K562 (cell line): ENCODE results near the gene CYP46A1. TPM values are rescaled to one million over a fixed set of nuclear protein-coding genes. Genes with fewer than 3 reads are reported as not detected.

ENCODE experiments used
- ATAC-seq: fragments of 200-7000 bp; cut with Tn5 transposase; 3 replicates; pipeline ENCODE4 v1.9.1; 2020; ENCODE audit warnings: moderate library complexity
- BruUV-seq: library from RNA; stranded (reverse); fragments of 400-500 nt; replicated peaks from 2 replicates; lab custom pipeline; 2021; lab: Mats Ljungman, UMichigan
- CTCF ChIA-PET: fragments of 300-600 bp; formaldehyde crosslinking; extraction: SDS; loops from one replicate; lab custom pipeline; 2021; ENCODE audit warnings: low intra/inter-chr PET ratio; lab: Yijun Ruan, JAX
- POLR2A ChIA-PET: fragments of 300-600, 350-650 bp; sonication (Branson Sonifier 250); formaldehyde crosslinking; extraction: SDS; loops from one replicate; lab custom pipeline; 2021; ENCODE audit warnings: antibody characterized with exemption, inconsistent platforms; lab: Yijun Ruan, JAX
- DNase-seq, 4 experiments: peaks; one replicate each; pipeline versions ENCODE4 v3.0.0 to v3.0.0-alpha.2; 2011 to 2018; ENCODE audit warnings: low spot score in 3 of 4, mixed read lengths in 3 of 4; ENCODE audit errors: extremely low read depth in 1 of 4
- FAIRE-seq: peaks from 2 replicates; lab custom pipeline; 2011; peaks lifted over from hg19 to GRCh38; lab: Jason Lieb, UNC
- H2AFZ ChIP-seq: 2 replicates; pipeline ENCODE4 v1.6.0; 2011; ENCODE audit warnings: low read depth, low read length, control low read depth, inconsistent platforms
- H3K27ac ChIP-seq: fragments of 200-600 bp; 3 replicates; pipeline ENCODE4 v1.8.0; 2011; ENCODE audit warnings: low read depth, mild to moderate bottlenecking, control low read depth, inconsistent platforms, low read length, moderate library complexity, mixed read lengths; ENCODE audit errors: extremely low read depth
- H3K27me3 ChIP-seq, 2 experiments: fragments of 300-600 bp in 1 of 2; 2 replicates in 1 of 2; 3 replicates in 1 of 2; pipeline versions ENCODE4 v1.6.0 to v1.8.0; 2011; ENCODE audit warnings: inconsistent platforms in 2 of 2, low read length in 2 of 2, mild to moderate bottlenecking in 1 of 2, mixed read lengths in 1 of 2, moderate library complexity in 1 of 2; ENCODE audit not compliant: control insufficient read depth in 2 of 2, insufficient read depth in 2 of 2
- H3K36me3 ChIP-seq: fragments of 300-600 bp; 3 replicates; pipeline ENCODE4 v1.8.0; 2011; ENCODE audit warnings: mild to moderate bottlenecking, low read length, inconsistent platforms; ENCODE audit not compliant: control insufficient read depth, insufficient read depth
- H3K4me1 ChIP-seq, 2 experiments: fragments of 200-600 bp in 1 of 2; replicated peaks in 1 of 2; 2 replicates in 1 of 2; 3 replicates in 1 of 2; pipeline versions ENCODE4 v1.5.1 to v1.8.0; 2011; ENCODE audit warnings: inconsistent platforms in 2 of 2, low read length in 2 of 2, mild to moderate bottlenecking in 1 of 2, mixed read lengths in 1 of 2, moderate library complexity in 1 of 2; ENCODE audit not compliant: control insufficient read depth in 2 of 2, insufficient read depth in 2 of 2
- H3K4me2 ChIP-seq: 2 replicates; pipeline ENCODE4 v1.6.1; 2011; ENCODE audit warnings: low read length, control low read depth, inconsistent platforms, mixed read lengths; ENCODE audit not compliant: insufficient read depth
- H3K4me3 ChIP-seq: fragments of 200-600 bp; sonication (generic), shearing (Covaris generic); 2 replicates; pipeline ENCODE4 v1.5.1; 2016; ENCODE audit warnings: control low read depth, inconsistent platforms
- H3K79me2 ChIP-seq: fragments of 200-600 bp; 3 replicates; pipeline ENCODE4 v1.8.0; 2011; ENCODE audit warnings: low read length, inconsistent platforms; ENCODE audit not compliant: control insufficient read depth, insufficient read depth
- H3K9ac ChIP-seq, 2 experiments: 2 replicates each; pipeline versions ENCODE4 v1.6.0 to v1.6.1; 2011; ENCODE audit warnings: low read depth in 2 of 2, low read length in 2 of 2, control low read depth in 1 of 2, inconsistent platforms in 1 of 2, mild to moderate bottlenecking in 1 of 2, mixed read lengths in 1 of 2; ENCODE audit not compliant: insufficient read depth in 1 of 2
- H3K9me1 ChIP-seq: one replicate; pipeline ENCODE4 v1.6.0; 2011; ENCODE audit warnings: inconsistent platforms, mild to moderate bottlenecking, low read length, moderate library complexity; ENCODE audit not compliant: control insufficient read depth, insufficient read depth
- H3K9me3 ChIP-seq: replicated peaks from 2 replicates; pipeline ENCODE4 v1.5.1; 2011; ENCODE audit warnings: low read depth, low read length, inconsistent platforms; ENCODE audit not compliant: control insufficient read depth, insufficient read depth
- H4K20me1 ChIP-seq: replicated peaks from 2 replicates; pipeline ENCODE4 v1.6.1; 2011; ENCODE audit warnings: low read length, inconsistent platforms, mixed read lengths; ENCODE audit not compliant: control insufficient read depth, insufficient read depth
- FOXM1 ChIP-seq, 2 experiments: fragments of 450-650 bp in 1 of 2; sonication (generic) in 1 of 2; formaldehyde crosslinking in 1 of 2; IDR thresholded peaks; 2 replicates each; pipeline versions ENCODE4 v1.6.1 to v1.9.0; 2017 to 2022; ENCODE audit warnings: low read depth in 2 of 2, mild to moderate bottlenecking in 2 of 2, missing genetic modification reagents in 1 of 2, moderate library complexity in 1 of 2
- ILK ChIP-seq: fragments of 450-650 bp; IDR thresholded peaks from 2 replicates; pipeline ENCODE4 v1.6.1; 2016; ENCODE audit warnings: missing genetic modification characterization, low read depth, mild to moderate bottlenecking, missing compliant biosample characterization, moderate library complexity, borderline replicate concordance
- PRPF4 ChIP-seq: fragments of 200-400 bp; formaldehyde crosslinking; IDR thresholded peaks from one replicate; pipeline ENCODE4 v1.6.1; 2017; ENCODE audit warnings: low read length, low read depth, mild to moderate bottlenecking; ENCODE audit not compliant: insufficient read depth, poor library complexity, severe bottlenecking
- ZNF717 ChIP-seq: fragments of 250-450 bp; sonication (Bioruptor Pico); IDR thresholded peaks from 2 replicates; pipeline ENCODE4 v1.5.0; 2021
- WGBS: fragments of 100-300 bp; shearing (Covaris generic); methylation state at CpG from one replicate; pipeline ENCODE4 v1.1.6; 2016; ENCODE audit warnings: low coverage, mixed read lengths; ENCODE audit not compliant: insufficient coverage; ENCODE audit errors: missing lambda C conversion rate; 5-methylcytosine and 5-hydroxymethylcytosine counted together
- in situ Hi-C: fragments of 300-500 bp; cut with MboI; formaldehyde crosslinking; loops from 4 replicates; pipeline ENCODE4 v1.15.0; 2018; ENCODE audit warnings: inconsistent platforms, mixed read lengths
- intact Hi-C: fragments of 100-400 bp; cut with micrococcal nuclease; formaldehyde crosslinking; loops from 2 replicates; pipeline ENCODE4 v1.14.2; 2022
- polyA plus RNA-seq, 8 experiments: library from polyadenylated mRNA; depleted of rRNA in 4 of 8; stranded (reverse) in 5 of 8; unstranded in 3 of 8; fragments of >200 nt; fragmentation: Nextera tagmentation in 2 of 8; fragmentation: Illumina TruSeq in 1 of 8; extraction: Ambion mirVana in 2 of 8; extraction: Trizol in 1 of 8; gene quantifications; 2 replicates each; pipeline versions ENCODE4 v1.2.1 to v1.2.3, GENCODE V29; 2011 to 2014; ENCODE audit warnings: inconsistent platforms in 1 of 8, missing spikeins in 1 of 8
- total RNA-seq, 7 experiments: library from RNA; depleted of rRNA in 6 of 7; stranded (reverse); fragments of >200 nt in 6 of 7; fragmentation: Illumina TruSeq in 2 of 7; extraction: Trizol in 2 of 7; gene quantifications; 2 replicates each; pipeline versions ENCODE4 v1.2.1 to v1.2.3, GENCODE V29; 2011 to 2021; ENCODE audit warnings: low replicate concordance in 1 of 7
- TF ChIP-seq, protein P1 (sequence below): sonication (generic); formaldehyde crosslinking; IDR thresholded peaks from 2 replicates; pipeline ENCODE4 v1.8.0; 2022; ENCODE audit warnings: missing genetic modification reagents, mild to moderate bottlenecking, borderline replicate concordance

The CYP46A1 gene
- total and polyA plus RNA-seq, 9 of the 15 experiments (the other 6 are each of a cell fraction or from before 2014, with no cell fraction given) = not detected

DNA sequence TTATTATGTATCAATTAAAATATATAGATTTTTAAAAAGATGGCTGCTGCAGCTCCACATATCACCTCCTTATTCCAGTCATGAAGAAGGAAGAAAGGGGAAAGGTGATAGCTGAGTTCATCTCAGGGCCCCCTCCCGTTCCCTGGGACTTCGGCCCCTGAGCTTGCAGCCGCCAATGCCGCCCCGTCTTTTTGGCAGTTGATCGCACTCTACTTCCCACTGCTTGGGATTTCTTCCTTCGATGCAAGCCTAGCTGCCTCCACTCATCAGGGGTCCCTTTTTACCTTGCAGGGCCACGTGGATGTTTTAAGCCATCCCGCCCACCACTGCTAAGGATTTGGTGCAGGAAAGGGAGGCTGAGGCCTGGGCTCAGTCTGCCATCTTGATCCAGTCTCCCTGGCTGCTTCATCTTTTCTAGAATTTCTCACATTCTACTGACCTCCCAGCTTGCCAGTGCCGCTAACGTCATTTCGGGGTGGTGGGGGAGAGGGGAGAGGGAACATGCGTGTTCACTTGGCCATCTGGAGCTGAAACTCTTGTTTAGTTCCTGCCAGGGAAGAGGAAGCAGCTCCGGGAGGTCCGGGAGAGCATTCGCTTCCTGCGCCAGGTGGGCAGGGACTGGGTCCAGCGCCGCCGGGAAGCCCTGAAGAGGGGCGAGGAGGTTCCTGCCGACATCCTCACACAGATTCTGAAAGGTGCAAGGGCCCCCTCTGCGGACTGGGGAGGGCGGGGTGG lies 31.3 kb downstream of the CYP46A1 start:
- no peak for DNase-seq
- ChIA-PET POLR2A (no interaction called here), CTCF (no interaction called here)
- Histone ChIP-seq H3K9ac (no peak overlapping the region), H3K79me2 (no peaks in the 10 kb centered on the region), H4K20me1 (0 out of 2 replicates have a peak, but pooled peaks cover 6% of the 10 kb centered on the region), H2AFZ (no peak overlapping the region), H3K4me1 (no peaks in the 10 kb centered on the region), H3K9me3 (no peaks in the 10 kb centered on the region), H3K27me3 (peaks cover 2 to 23% of the 10 kb centered on the region in 2 experiments; a peak in 4 of 5 replicates), H3K4me3 (no peak overlapping the region), H3K4me2 (no peak overlapping the region), H3K36me3 (no peaks in the 10 kb centered on the region), H3K9me1 (no peaks in the 10 kb centered on the region), H3K27ac (no peak overlapping the region)
- TF ChIP-seq PRPF4 (no peak), FOXM1 (IDR thresholded peaks at IDR 0.05; ENCODE audit: low read depth) (no peak), FOXM1 (CRISPR knock-in tag; IDR thresholded peaks at IDR 0.05; ENCODE audit: low read depth) (no peak), ZNF717 (CRISPR knock-in tag) (no peak), ILK (tag) (no peak)
- TF ChIP-seq, protein P1, sequence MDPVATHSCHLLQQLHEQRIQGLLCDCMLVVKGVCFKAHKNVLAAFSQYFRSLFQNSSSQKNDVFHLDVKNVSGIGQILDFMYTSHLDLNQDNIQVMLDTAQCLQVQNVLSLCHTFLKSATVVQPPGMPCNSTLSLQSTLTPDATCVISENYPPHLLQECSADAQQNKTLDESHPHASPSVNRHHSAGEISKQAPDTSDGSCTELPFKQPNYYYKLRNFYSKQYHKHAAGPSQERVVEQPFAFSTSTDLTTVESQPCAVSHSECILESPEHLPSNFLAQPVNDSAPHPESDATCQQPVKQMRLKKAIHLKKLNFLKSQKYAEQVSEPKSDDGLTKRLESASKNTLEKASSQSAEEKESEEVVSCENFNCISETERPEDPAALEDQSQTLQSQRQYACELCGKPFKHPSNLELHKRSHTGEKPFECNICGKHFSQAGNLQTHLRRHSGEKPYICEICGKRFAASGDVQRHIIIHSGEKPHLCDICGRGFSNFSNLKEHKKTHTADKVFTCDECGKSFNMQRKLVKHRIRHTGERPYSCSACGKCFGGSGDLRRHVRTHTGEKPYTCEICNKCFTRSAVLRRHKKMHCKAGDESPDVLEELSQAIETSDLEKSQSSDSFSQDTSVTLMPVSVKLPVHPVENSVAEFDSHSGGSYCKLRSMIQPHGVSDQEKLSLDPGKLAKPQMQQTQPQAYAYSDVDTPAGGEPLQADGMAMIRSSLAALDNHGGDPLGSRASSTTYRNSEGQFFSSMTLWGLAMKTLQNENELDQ (CRISPR knock-in tag) = no peak
- intact Hi-C loops = no loop called here
- ATAC-seq = no peak
- in situ Hi-C loops = no loop called here
- no TSS peak for BruUV-seq
- WGBS = 3% methylated on average over 15 of the region's 24 CpGs
- FAIRE-seq = no peak
